K562 (cell line): ENCODE data around the gene UBE3D. TPM values are rescaled to one million over a fixed set of nuclear protein-coding genes. Genes with fewer than 3 reads are reported as not detected.

Experiments
- ATAC-seq: fragments of 200-7000 bp; cut with Tn5 transposase; 3 replicates; pipeline ENCODE4 v1.9.1; 2020; ENCODE audit warnings: moderate library complexity
- BruUV-seq: library from RNA; stranded (reverse); fragments of 400-500 nt; replicated peaks from 2 replicates; lab custom pipeline; 2021; lab: Mats Ljungman, UMichigan
- CTCF ChIA-PET: fragments of 300-600 bp; formaldehyde crosslinking; extraction: SDS; loops from one replicate; lab custom pipeline; 2021; ENCODE audit warnings: low intra/inter-chr PET ratio; lab: Yijun Ruan, JAX
- POLR2A ChIA-PET: fragments of 300-600, 350-650 bp; sonication (Branson Sonifier 250); formaldehyde crosslinking; extraction: SDS; loops from one replicate; lab custom pipeline; 2021; ENCODE audit warnings: antibody characterized with exemption, inconsistent platforms; lab: Yijun Ruan, JAX
- DNase-seq, 4 experiments: peaks; one replicate each; pipeline versions ENCODE4 v3.0.0 to v3.0.0-alpha.2; 2011 to 2018; ENCODE audit warnings: low spot score in 3 of 4, mixed read lengths in 3 of 4; ENCODE audit errors: extremely low read depth in 1 of 4
- FAIRE-seq: peaks from 2 replicates; lab custom pipeline; 2011; peaks lifted over from hg19 to GRCh38; lab: Jason Lieb, UNC
- H2AFZ ChIP-seq: 2 replicates; pipeline ENCODE4 v1.6.0; 2011; ENCODE audit warnings: low read depth, low read length, control low read depth, inconsistent platforms
- H3K27ac ChIP-seq: fragments of 200-600 bp; 3 replicates; pipeline ENCODE4 v1.8.0; 2011; ENCODE audit warnings: low read depth, mild to moderate bottlenecking, control low read depth, inconsistent platforms, low read length, moderate library complexity, mixed read lengths; ENCODE audit errors: extremely low read depth
- H3K27me3 ChIP-seq, 2 experiments: fragments of 300-600 bp in 1 of 2; 2 replicates in 1 of 2; 3 replicates in 1 of 2; pipeline versions ENCODE4 v1.6.0 to v1.8.0; 2011; ENCODE audit warnings: inconsistent platforms in 2 of 2, low read length in 2 of 2, mild to moderate bottlenecking in 1 of 2, mixed read lengths in 1 of 2, moderate library complexity in 1 of 2; ENCODE audit not compliant: control insufficient read depth in 2 of 2, insufficient read depth in 2 of 2
- H3K36me3 ChIP-seq: fragments of 300-600 bp; 3 replicates; pipeline ENCODE4 v1.8.0; 2011; ENCODE audit warnings: mild to moderate bottlenecking, low read length, inconsistent platforms; ENCODE audit not compliant: control insufficient read depth, insufficient read depth
- H3K4me1 ChIP-seq, 2 experiments: fragments of 200-600 bp in 1 of 2; replicated peaks in 1 of 2; 2 replicates in 1 of 2; 3 replicates in 1 of 2; pipeline versions ENCODE4 v1.5.1 to v1.8.0; 2011; ENCODE audit warnings: inconsistent platforms in 2 of 2, low read length in 2 of 2, mild to moderate bottlenecking in 1 of 2, mixed read lengths in 1 of 2, moderate library complexity in 1 of 2; ENCODE audit not compliant: control insufficient read depth in 2 of 2, insufficient read depth in 2 of 2
- H3K4me2 ChIP-seq: 2 replicates; pipeline ENCODE4 v1.6.1; 2011; ENCODE audit warnings: low read length, control low read depth, inconsistent platforms, mixed read lengths; ENCODE audit not compliant: insufficient read depth
- H3K4me3 ChIP-seq: fragments of 200-600 bp; sonication (generic), shearing (Covaris generic); 2 replicates; pipeline ENCODE4 v1.5.1; 2016; ENCODE audit warnings: control low read depth, inconsistent platforms
- H3K79me2 ChIP-seq: fragments of 200-600 bp; 3 replicates; pipeline ENCODE4 v1.8.0; 2011; ENCODE audit warnings: low read length, inconsistent platforms; ENCODE audit not compliant: control insufficient read depth, insufficient read depth
- H3K9ac ChIP-seq, 2 experiments: 2 replicates each; pipeline versions ENCODE4 v1.6.0 to v1.6.1; 2011; ENCODE audit warnings: low read depth in 2 of 2, low read length in 2 of 2, control low read depth in 1 of 2, inconsistent platforms in 1 of 2, mild to moderate bottlenecking in 1 of 2, mixed read lengths in 1 of 2; ENCODE audit not compliant: insufficient read depth in 1 of 2
- H3K9me1 ChIP-seq: one replicate; pipeline ENCODE4 v1.6.0; 2011; ENCODE audit warnings: inconsistent platforms, mild to moderate bottlenecking, low read length, moderate library complexity; ENCODE audit not compliant: control insufficient read depth, insufficient read depth
- H3K9me3 ChIP-seq: replicated peaks from 2 replicates; pipeline ENCODE4 v1.5.1; 2011; ENCODE audit warnings: low read depth, low read length, inconsistent platforms; ENCODE audit not compliant: control insufficient read depth, insufficient read depth
- H4K20me1 ChIP-seq: replicated peaks from 2 replicates; pipeline ENCODE4 v1.6.1; 2011; ENCODE audit warnings: low read length, inconsistent platforms, mixed read lengths; ENCODE audit not compliant: control insufficient read depth, insufficient read depth
- CREB3L1 ChIP-seq: fragments of 450-650 bp; IDR thresholded peaks from 2 replicates; pipeline ENCODE4 v1.6.1; 2014; ENCODE audit warnings: low read depth, mild to moderate bottlenecking, moderate library complexity, borderline replicate concordance
- FOXJ2 ChIP-seq: fragments of 200-800 bp; sonication (Bioruptor generic); IDR thresholded peaks from 2 replicates; pipeline ENCODE4 v1.6.1; 2016; ENCODE audit warnings: missing genetic modification characterization, missing compliant biosample characterization
- HNRNPL ChIP-seq: fragments of 200-400 bp; formaldehyde crosslinking; IDR thresholded peaks from 2 replicates; pipeline ENCODE4 v1.6.1; 2017; ENCODE audit warnings: low read depth, mild to moderate bottlenecking, low read length
- MEF2D ChIP-seq: conservative IDR thresholded peaks from 2 replicates; pipeline ENCODE4 v1.6.1; 2016; ENCODE audit warnings: low read depth, missing genetic modification characterization, missing compliant biosample characterization
- NR0B1 ChIP-seq: fragments of 450-650 bp; IDR thresholded peaks from one replicate; pipeline ENCODE4 v1.6.1; 2018; ENCODE audit warnings: mild to moderate bottlenecking, moderate library complexity; ENCODE audit not compliant: partially characterized antibody
- PCBP1 ChIP-seq: fragments of 200-400 bp; formaldehyde crosslinking; IDR thresholded peaks from 2 replicates; pipeline ENCODE4 v1.6.1; 2018; ENCODE audit warnings: mild to moderate bottlenecking, low read depth, low read length; ENCODE audit not compliant: poor library complexity, severe bottlenecking
- TRIM25 ChIP-seq: fragments of 450-650 bp; IDR thresholded peaks from 2 replicates; pipeline ENCODE4 v1.7.0; 2016; ENCODE audit warnings: borderline replicate concordance
- WHSC1 ChIP-seq: IDR thresholded peaks from one replicate; pipeline ENCODE4 v1.6.1; 2012; ENCODE audit warnings: low read length, control low read depth, inconsistent platforms
- ZNF133 ChIP-seq: fragments of 250-450 bp; sonication (Bioruptor Pico); IDR thresholded peaks from 2 replicates; pipeline ENCODE4 v1.4.0; 2020; ENCODE audit warnings: mild to moderate bottlenecking
- ZNF24 ChIP-seq: fragments of 450-650 bp; IDR thresholded peaks from 2 replicates; pipeline ENCODE4 v1.6.1; 2016
- ZNF449 ChIP-seq: fragments of 250-450 bp; sonication (Bioruptor Pico); IDR thresholded peaks from 2 replicates; pipeline ENCODE4 v1.8.0; 2022; ENCODE audit warnings: moderate library complexity, mild to moderate bottlenecking, inconsistent platforms
- ZNF512 ChIP-seq: IDR thresholded peaks from 2 replicates; pipeline ENCODE4 v1.6.1; 2016; ENCODE audit warnings: missing genetic modification characterization, missing compliant biosample characterization
- ZNF584 ChIP-seq: fragments of 200-800 bp; sonication (Bioruptor generic); IDR thresholded peaks from 2 replicates; pipeline ENCODE4 v1.6.1; 2016; ENCODE audit warnings: low read depth, mild to moderate bottlenecking, missing genetic modification characterization, missing compliant biosample characterization
- ZNF699 ChIP-seq: fragments of 250-450 bp; sonication (Bioruptor Pico); IDR thresholded peaks from 2 replicates; pipeline ENCODE4 v1.8.0; 2021; ENCODE audit warnings: mild to moderate bottlenecking, moderate library complexity; ENCODE audit not compliant: insufficient replicate concordance
- ZNF778 ChIP-seq: fragments of 450-650 bp; formaldehyde crosslinking; IDR thresholded peaks from 2 replicates; pipeline ENCODE4 v1.4.0; 2020; ENCODE audit warnings: mild to moderate bottlenecking, moderate library complexity
- WGBS: fragments of 100-300 bp; shearing (Covaris generic); methylation state at CpG from one replicate; pipeline ENCODE4 v1.1.6; 2016; ENCODE audit warnings: low coverage, mixed read lengths; ENCODE audit not compliant: insufficient coverage; ENCODE audit errors: missing lambda C conversion rate; 5-methylcytosine and 5-hydroxymethylcytosine counted together
- in situ Hi-C: fragments of 300-500 bp; cut with MboI; formaldehyde crosslinking; loops from 4 replicates; pipeline ENCODE4 v1.15.0; 2018; ENCODE audit warnings: inconsistent platforms, mixed read lengths
- intact Hi-C: fragments of 100-400 bp; cut with micrococcal nuclease; formaldehyde crosslinking; loops from 2 replicates; pipeline ENCODE4 v1.14.2; 2022
- polyA plus RNA-seq, 8 experiments: library from polyadenylated mRNA; depleted of rRNA in 4 of 8; stranded (reverse) in 5 of 8; unstranded in 3 of 8; fragments of >200 nt; fragmentation: Nextera tagmentation in 2 of 8; fragmentation: Illumina TruSeq in 1 of 8; extraction: Ambion mirVana in 2 of 8; extraction: Trizol in 1 of 8; gene quantifications; 2 replicates each; pipeline versions ENCODE4 v1.2.1 to v1.2.3, GENCODE V29; 2011 to 2014; ENCODE audit warnings: inconsistent platforms in 1 of 8, missing spikeins in 1 of 8
- total RNA-seq, 7 experiments: library from RNA; depleted of rRNA in 6 of 7; stranded (reverse); fragments of >200 nt in 6 of 7; fragmentation: Illumina TruSeq in 2 of 7; extraction: Trizol in 2 of 7; gene quantifications; 2 replicates each; pipeline versions ENCODE4 v1.2.1 to v1.2.3, GENCODE V29; 2011 to 2021; ENCODE audit warnings: low replicate concordance in 1 of 7

Gene UBE3D
- total and polyA plus RNA-seq, 9 of the 15 experiments (the other 6 are each of a cell fraction or from before 2014, with no cell fraction given) = 9.4 to 17.6 (median 11.9) TPM

GRCh38 chr6:83097204-83097603, 31.6 kb upstream of the UBE3D start:
- Histone ChIP-seq H3K36me3 (no peaks in the 10 kb centered on the region), H3K9me1 (no peaks in the 10 kb centered on the region), H3K9ac (no peak overlapping the region), H3K27ac (no peak overlapping the region), H4K20me1 (no peaks in the 10 kb centered on the region), H3K79me2 (no peaks in the 10 kb centered on the region), H3K27me3 (no peaks in the 10 kb centered on the region), H2AFZ (no peak overlapping the region), H3K4me3 (no peak overlapping the region), H3K9me3 (no peaks in the 10 kb centered on the region), H3K4me2 (no peak overlapping the region), H3K4me1 (no peaks in the 10 kb centered on the region)
- BruUV-seq = no TSS peak
- in situ Hi-C loops = no loop called here
- ChIA-PET CTCF (no interaction called here), POLR2A (interaction anchor here (0.5 to 1.5 kb wide), 3 partner anchors 11 to 405 kb away, joined by 3 to 4 read pairs (median 4); no protein-coding TSS in a partner anchor)
- no peak for FAIRE-seq
- 82% methylated on average over 2 of the region's 2 CpGs for WGBS
- ATAC-seq = no peak
- no peak for DNase-seq
- intact Hi-C loops = no loop called here
- TF ChIP-seq ZNF133 = no peak
- TF ChIP-seq HNRNPL = no peak
- TF ChIP-seq NR0B1 = no peak
- no peak for TF ChIP-seq WHSC1
- TF ChIP-seq ZNF584 = no peak
- TF ChIP-seq ZNF699 = no peak
- TF ChIP-seq ZNF778 (CRISPR knock-in tag) = no peak
- TF ChIP-seq ZNF449 (CRISPR knock-in tag) = no peak
- TF ChIP-seq ZNF512 (tag) = no peak
- no peak for TF ChIP-seq ZNF24
- TF ChIP-seq MEF2D (tag) = no peak
- no peak for TF ChIP-seq CREB3L1
- no peak for TF ChIP-seq TRIM25
- no peak for TF ChIP-seq PCBP1
- no peak for TF ChIP-seq FOXJ2 (tag)
